ENCODE results near the gene UNKL. TPM values are rescaled to one million over a fixed set of nuclear protein-coding genes. Genes with fewer than 3 reads are reported as not detected.

The UNKL gene
- total RNA-seq, 2 donors from 2014 or later: 46.4 to 48.3 TPM

GRCh38 chr16:1446296-1447080 lies 32.0 kb upstream of the UNKL start:
- Histone ChIP-seq H3K27me3 (ENCODE audit: control insufficient read depth, insufficient read depth, low read length, poor library complexity, severe bottlenecking) (no peaks in the 10 kb centered on the region), H3K4me3 (ENCODE audit: low read length) (no peak overlapping the region), H3K9ac (ENCODE audit: extremely low read depth, low read length, poor library complexity, severe bottlenecking) (no peak overlapping the region), H3K9me3 (ENCODE audit: control insufficient read depth, low read length) (no peaks in the 10 kb centered on the region), H3K36me3 (ENCODE audit: control insufficient read depth, insufficient read depth, low read length) (peaks cover 7% of the 10 kb centered on the region), H3K4me1 (ENCODE audit: control insufficient read depth, insufficient read depth, low read length) (no peaks in the 10 kb centered on the region), H3K27ac (ENCODE audit: low read depth, low read length) (no peak overlapping the region)
- H3K27me3 Mint-ChIP-seq (ENCODE audit: insufficient read depth): no peaks in the 10 kb centered on the region
- H3K4me3 Mint-ChIP-seq: no peak overlapping the region
- DNase-seq: no peak
- peaks cover 12% of the 10 kb centered on the region for H3K36me3 Mint-ChIP-seq (ENCODE audit: low read depth)
- TF ChIP-seq CTCF (conservative IDR thresholded peaks at IDR 0.05): no peak
- no peaks in the 10 kb centered on the region for H3K4me1 Mint-ChIP-seq
- H3K9me3 Mint-ChIP-seq: no peaks in the 10 kb centered on the region
- H3K27ac Mint-ChIP-seq: no peak overlapping the region
- 95 to 96% methylated on average over 27 to 41 of the region's 41 CpGs for WGBS, 2 experiments (ENCODE audit: insufficient coverage in 1 of 2, insufficient read length in 1 of 2)

- no peak for TF ChIP-seq CTCF (conservative IDR thresholded peaks at IDR 0.05)
- no peak for DNase-seq
- Mint-ChIP-seq H3K4me1 (no peaks in the 10 kb centered on the region), H3K36me3 (ENCODE audit: low read depth) (peaks cover 10% of the 10 kb centered on the region), H3K27me3 (ENCODE audit: insufficient read depth) (no peaks in the 10 kb centered on the region), H3K27ac (no peak overlapping the region), H3K9me3 (no peaks in the 10 kb centered on the region), H3K4me3 (no peak overlapping the region)
- Histone ChIP-seq H3K9ac (ENCODE audit: extremely low read depth, low read length, poor library complexity, severe bottlenecking) (no peak overlapping the region), H3K4me3 (ENCODE audit: low read length) (no peak overlapping the region), H3K36me3 (ENCODE audit: control insufficient read depth, insufficient read depth, low read length) (no peaks in the 10 kb centered on the region), H3K9me3 (ENCODE audit: control insufficient read depth, low read length) (no peaks in the 10 kb centered on the region), H3K4me1 (ENCODE audit: control insufficient read depth, insufficient read depth, low read length) (no peaks in the 10 kb centered on the region), H3K27ac (ENCODE audit: low read depth, low read length) (no peak overlapping the region), H3K27me3 (ENCODE audit: control insufficient read depth, insufficient read depth, low read length, poor library complexity, severe bottlenecking) (no peaks in the 10 kb centered on the region)
- WGBS, 2 experiments (ENCODE audit: insufficient coverage in 1 of 2, insufficient read length in 1 of 2): 91 to 93% methylated on average over 15 to 25 of the region's 25 CpGs
These were observed 31.2 kb upstream of the UNKL start for GRCh38 chr16:1445518-1446203.

GRCh38 chr16:1444730-1445517 lies 30.4 kb upstream of the UNKL start:
- Mint-ChIP-seq H3K27ac (no peak overlapping the region), H3K36me3 (ENCODE audit: low read depth) (peaks cover 9% of the 10 kb centered on the region), H3K4me1 (no peaks in the 10 kb centered on the region), H3K4me3 (no peak overlapping the region), H3K9me3 (no peaks in the 10 kb centered on the region), H3K27me3 (ENCODE audit: insufficient read depth) (no peaks in the 10 kb centered on the region)
- no peak for DNase-seq
- no peaks in the 10 kb centered on the region for H3K4me1 ChIP-seq (ENCODE audit: control insufficient read depth, insufficient read depth, low read length)
- H3K27me3 ChIP-seq (ENCODE audit: control insufficient read depth, insufficient read depth, low read length, poor library complexity, severe bottlenecking): no peaks in the 10 kb centered on the region
- TF ChIP-seq CTCF (conservative IDR thresholded peaks at IDR 0.05): no peak
- no peaks in the 10 kb centered on the region for H3K9me3 ChIP-seq (ENCODE audit: control insufficient read depth, low read length)
- H3K27ac ChIP-seq (ENCODE audit: low read depth, low read length): no peak overlapping the region
- H3K36me3 ChIP-seq (ENCODE audit: control insufficient read depth, insufficient read depth, low read length): no peaks in the 10 kb centered on the region
- 94 to 95% methylated on average over 35 to 48 of the region's 48 CpGs for WGBS, 2 experiments (ENCODE audit: insufficient coverage in 1 of 2, insufficient read length in 1 of 2)
- H3K4me3 ChIP-seq (ENCODE audit: low read length): no peak overlapping the region
- H3K9ac ChIP-seq (ENCODE audit: extremely low read depth, low read length, poor library complexity, severe bottlenecking): no peak overlapping the region

All from endodermal cell (in vitro differentiated cells).